Ammon's horn (tissue), 1 donor: ENCODE data around the gene RPS19BP1.
"Not testable (repeated sequence)": the region's sequence is repeated elsewhere in the genome, so short reads cannot be mapped to it uniquely, and the experiment has no call there.

Experiments used
- DNase-seq: peaks from one replicate; pipeline ENCODE4 v3.0.0-alpha.2; 2016; ENCODE audit warnings: low spot score

Gene RPS19BP1

DNA sequence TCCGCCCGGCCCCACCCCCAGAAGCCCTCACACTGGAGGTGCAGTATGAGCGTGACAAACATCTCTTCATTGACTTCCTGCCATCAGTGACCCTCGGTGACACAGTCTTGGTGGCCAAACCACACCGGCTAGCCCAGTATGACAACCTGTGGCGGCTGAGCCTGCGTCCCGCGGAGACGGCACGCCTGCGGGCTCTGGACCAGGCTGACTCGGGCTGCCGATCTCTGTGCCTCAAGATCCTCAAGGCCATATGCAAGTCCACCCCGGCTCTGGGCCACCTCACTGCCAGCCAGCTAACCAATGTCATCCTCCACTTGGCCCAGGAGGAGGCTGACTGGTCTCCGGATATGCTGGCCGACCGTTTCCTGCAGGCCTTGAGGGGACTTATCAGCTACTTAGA lies 18.8 kb downstream of the RPS19BP1 start:
- DNase-seq, result no peak

DNA sequence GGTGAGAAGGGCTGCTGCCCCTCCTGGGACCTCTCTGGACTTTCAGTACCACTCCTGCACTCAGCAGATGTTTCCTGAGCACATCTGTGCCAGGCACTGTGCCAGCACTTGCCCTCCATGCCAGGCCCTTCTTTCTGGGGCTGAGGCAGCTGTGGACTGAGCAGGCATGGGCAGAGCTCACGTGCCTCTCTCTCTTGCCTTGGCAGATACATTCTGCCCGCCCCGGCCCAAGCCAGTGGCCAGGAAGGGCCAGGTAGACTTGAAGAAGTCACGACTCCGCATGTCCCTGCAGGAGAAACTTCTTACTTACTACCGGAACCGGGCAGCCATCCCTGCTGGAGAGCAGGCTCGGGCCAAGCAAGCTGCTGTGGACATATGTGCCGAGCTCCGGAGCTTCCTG lies 20.5 kb downstream of the RPS19BP1 start:
- DNase-seq, result no peak

DNA sequence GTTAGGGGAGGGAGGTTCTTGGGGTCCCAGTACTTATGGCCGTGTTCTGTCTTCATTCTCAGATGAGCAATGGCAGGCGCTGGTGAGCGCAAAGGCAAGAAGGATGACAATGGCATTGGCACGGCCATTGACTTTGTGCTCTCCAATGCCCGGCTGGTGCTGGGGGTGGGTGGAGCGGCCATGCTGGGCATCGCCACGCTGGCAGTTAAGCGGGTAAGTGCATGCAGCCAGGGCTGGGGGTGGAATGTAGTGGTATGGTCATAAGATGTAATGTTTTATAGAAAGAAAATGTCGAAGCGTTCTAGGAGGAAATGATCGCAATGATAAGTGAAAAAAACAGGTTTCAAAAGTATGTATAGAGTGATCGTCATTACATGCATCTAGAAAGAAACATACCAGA lies 21.3 kb downstream of the RPS19BP1 start:
- DNase-seq, result no peak

DNA sequence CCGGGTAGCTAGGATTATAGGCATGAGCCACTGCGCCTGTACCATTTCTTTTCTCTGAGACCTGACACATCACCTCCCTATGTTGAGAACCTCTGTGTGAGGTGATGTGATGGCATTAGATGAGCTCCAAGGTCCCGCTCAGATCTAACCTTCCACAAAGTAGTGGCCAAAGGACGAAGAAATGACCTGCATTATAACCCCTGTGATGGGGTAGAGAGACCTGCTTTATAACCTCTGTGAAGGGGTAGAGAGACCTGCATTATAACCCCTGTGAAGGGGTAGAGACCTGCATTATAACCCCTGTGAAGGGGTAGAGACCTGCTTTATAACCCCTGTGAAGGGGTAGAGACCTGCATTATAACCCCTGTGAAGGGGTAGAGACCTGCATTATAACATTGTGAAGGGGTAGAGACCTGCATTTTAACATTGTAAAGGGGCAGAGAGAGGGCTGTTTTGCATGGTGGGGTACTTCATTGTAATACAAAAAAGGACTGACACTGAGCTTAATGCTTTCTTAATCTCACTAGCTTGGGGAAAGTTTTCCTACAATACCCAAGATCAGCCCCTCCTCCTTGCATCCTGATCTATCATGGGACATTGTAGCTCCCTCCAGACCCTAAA lies 21.9 kb downstream of the RPS19BP1 start:
- DNase-seq, result no peak

DNA sequence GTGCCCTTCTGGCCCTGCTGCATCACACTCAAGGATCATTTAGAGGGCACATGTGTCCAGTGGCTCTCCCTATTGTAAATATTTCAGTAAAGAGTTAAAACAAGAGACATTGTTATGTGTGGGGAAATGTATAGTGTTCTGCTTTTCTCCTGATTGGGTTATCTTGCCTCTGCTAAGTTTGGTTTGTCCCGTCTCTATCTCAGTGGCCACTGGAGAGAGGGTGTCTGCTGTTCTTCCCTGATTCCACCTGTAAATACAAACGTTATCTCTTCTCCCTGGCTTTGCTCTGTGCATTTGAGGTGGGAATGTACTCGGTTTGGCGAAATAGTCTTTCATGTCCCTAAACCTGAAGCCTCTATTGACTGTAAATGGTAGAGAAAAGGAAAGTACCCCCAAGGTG lies 24.2 kb downstream of the RPS19BP1 start:
- no peak for DNase-seq

DNA sequence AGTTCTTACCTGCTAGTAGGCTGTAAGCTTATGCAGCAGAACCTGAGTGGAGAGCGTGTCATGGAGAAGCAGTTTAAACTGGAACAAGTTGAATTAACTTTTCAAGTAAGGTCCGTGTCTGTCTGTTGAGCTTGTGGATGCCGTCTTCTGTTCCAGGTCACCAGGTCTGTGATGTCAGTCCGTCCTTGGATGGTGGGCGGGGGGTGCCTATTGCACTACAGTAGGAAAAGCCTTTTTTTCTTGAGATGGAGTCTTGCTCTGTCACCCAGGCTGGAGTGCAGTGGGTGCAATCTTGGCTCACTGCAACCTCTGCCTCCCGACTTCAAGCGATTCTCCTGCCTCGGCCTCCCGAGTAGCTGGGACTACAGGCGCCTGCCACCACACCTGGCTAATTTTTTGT lies 25.5 kb downstream of the RPS19BP1 start:
- DNase-seq, result not testable (repeated sequence)

DNA sequence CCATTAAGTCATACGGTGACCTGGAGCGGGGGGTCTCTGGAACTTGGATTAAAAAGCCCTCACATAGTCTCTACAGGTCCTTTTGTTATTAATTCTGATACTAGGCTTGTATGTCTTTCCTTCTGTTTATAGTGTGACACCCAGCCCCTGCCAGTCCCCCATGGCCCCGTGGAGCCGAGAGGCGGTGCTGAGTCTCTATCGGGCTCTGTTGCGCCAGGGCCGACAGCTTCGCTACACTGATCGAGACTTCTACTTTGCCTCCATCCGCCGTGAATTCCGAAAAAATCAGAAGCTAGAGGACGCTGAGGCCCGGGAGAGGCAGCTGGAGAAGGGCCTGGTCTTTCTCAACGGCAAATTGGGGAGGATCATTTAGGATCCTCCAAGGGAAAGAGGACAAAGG lies 28.5 kb downstream of the RPS19BP1 start:
- no peak for DNase-seq

DNA sequence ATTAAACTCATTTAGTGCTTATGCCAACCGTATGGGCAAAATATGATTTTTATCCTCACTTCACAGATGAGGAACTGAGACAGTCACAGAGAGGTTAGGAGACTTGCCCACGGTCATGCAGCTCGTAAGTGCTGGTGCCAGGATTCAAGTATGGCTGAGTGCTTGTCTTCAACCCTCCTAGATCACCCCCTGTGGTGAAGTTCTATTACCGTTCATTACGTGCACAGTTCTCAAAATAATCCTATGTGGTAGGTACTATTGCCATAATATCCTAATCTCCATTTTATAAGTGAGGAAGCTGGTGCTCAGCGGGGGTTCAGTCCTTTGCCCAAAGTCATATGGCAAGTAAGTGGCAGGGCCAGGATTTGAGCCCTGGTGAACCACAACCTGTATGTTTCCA lies 28.9 kb downstream of the RPS19BP1 start:
- no peak for DNase-seq

DNA sequence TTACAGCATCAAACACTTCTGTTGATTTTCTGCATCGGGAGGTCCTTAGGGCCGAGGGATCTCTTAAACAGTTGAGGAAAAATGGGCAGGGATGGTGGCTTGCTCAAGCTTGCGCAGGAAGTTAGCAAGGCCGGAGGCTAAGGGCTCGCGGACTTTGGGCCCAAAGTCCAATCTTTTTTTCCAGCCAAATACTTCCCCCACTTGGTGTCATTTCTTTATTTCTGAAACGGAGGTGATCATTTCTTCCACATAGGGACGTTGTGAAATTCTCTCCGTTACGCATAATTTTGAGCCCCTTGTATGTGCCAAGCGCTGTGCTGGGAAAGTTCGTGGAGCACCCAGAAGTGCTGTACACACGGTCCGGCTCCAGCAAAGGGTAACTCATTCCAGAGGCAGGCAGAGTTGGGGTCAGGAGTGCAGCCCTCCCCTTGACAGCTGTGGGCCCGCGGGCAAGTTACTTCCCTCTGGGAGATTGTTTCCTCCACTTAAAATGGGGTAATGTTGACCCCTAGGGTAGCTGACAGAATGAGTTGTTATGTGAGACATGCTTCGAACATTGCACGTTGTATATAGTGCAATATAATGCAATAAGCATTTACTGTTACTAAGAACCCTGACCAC lies 29.6 kb downstream of the RPS19BP1 start:
- no peak for DNase-seq

DNA sequence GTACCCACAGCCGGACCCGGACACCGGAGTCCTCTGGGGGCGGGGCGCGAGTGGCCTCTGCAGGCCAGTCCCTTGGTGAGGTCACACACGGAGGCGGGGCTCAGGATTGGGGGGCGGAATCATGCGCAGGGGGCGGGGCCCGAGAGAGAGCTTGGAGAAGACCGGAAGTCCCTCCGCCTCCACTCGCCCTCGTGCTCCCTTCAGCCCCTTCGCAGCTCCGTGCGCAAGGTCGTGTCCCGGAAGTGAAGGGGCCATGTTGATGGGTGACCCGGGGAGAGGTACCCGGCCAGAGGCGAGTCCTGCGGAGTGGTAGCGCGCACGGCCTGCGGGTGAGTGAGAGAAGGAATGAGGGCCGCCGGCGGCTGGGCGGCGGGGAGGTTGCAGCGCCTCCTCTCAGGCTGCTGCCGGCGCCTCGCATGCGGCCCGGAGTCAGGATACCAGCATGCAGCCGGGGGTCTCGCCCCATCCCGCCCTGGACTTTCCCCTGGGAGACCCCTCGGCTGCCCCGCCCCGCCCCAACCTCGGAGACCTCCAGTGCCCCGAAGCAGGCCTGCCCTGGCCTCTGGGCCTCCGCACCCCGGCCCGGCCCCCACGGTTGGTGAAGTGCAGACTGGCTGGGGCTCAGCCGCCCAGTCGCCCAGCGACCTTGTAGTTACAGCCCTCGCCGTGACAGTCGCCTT lies 30.3 kb downstream of the RPS19BP1 start, which contains the start of gene MIEF1:
Gene MIEF1, plus strand, starts transcription at position 182 of the 680 bp plus-strand sequence. CDS start 9,005 bp downstream, outside the sequence.
- peak; percentile 99 for DNase-seq

DNA sequence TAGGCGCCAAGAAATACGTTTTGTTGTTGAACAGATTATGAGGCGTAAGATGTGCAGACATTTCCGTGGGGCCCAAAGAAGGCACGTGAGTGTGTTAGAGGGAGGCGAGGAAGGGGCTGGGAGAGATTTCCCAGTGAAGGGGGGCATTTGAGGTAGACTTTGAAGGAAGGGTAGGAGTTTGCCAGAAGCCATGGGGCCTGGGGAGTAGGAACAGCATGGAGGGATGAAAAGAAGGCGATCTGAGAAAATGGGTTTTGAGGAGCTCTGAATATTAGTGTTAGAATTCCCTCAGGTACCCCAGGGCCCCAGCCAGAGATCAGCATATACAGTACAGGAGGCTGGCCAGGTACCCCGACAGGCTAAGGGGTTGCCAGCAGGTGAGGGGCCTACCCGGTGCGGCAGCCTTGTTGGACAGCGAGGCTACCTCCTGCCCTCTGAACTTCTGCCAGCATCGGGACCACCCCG lies 30.9 kb downstream of the RPS19BP1 start:
- no peak for DNase-seq

DNA sequence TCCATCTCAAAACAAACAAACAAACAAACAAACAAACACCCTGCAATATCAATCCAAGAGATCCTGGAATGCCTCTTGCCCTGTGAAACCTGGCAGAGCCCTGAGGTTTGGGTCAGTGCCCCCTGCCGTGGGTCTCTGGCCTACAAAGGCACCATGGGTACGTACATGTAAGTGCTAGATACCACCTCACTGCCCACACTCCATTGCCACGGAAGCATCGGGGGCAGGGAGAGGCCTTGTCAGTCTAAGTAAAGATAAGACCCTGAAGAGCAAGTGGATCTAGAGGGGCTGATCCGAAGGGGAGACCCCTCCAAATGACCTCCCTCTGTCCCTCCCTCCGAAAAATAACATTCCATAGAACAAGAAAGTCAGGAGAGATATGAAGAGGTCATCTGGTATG lies 32.4 kb downstream of the RPS19BP1 start:
- no peak for DNase-seq

DNA sequence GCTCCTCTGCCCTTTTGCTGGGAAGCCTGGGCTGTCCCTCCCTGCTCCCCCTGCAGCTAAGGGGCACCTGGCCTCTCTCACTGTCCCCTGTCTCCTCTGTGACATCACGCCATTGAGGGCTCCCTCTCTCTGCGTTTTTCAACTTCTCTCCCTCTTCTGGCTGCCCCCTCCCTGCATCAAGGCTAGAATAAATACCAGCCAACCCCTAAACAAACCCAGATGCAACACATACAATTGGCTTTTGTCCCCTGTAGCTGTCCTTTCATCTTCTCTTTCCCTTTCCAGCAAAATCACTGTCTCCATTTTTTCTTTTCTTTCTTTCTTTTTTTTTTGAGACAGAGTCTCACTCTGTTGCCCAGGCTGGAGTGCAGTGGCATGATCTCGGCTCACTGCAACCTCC lies 33.7 kb downstream of the RPS19BP1 start:
- peak; percentile 78 for DNase-seq

DNA sequence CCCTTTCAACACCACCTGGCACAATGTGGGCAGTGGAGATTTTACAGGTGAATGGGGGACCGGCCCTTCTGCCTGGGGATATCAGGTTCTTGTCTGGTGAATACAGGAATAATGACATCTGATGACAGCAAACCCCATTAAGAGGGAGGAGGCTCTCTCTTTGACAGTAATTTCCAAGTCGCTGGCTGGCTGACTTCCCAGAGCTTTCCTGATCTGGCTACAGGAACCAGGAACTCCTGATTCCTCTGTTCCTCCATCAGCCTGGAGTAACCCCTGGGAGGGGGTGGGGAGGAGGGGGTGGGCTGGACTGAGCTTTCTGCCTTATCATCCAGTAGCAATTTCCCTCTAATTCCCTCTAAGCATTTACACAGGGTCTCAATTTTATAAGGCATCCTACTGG lies 34.2 kb downstream of the RPS19BP1 start:
- DNase-seq, result no peak

DNA sequence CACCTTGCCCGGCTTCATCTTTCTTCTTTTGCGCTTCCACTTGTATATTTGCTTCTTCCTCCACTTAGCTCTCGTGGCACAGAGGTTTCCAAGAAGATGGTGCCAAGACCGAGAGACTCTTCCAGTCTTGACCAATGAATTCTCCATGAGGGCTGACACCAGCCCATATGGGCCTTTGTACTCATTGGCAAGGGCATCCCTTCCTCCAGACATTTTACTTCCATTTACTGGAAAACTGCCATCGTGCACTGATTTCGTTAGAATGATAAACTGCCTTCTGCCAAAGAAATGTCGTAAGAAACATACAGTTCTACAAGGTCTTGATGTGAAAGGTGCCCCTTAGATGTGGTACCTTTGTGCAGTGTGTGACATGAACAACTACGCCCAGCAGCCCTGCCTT lies 35.1 kb downstream of the RPS19BP1 start:
- no peak for DNase-seq

DNA sequence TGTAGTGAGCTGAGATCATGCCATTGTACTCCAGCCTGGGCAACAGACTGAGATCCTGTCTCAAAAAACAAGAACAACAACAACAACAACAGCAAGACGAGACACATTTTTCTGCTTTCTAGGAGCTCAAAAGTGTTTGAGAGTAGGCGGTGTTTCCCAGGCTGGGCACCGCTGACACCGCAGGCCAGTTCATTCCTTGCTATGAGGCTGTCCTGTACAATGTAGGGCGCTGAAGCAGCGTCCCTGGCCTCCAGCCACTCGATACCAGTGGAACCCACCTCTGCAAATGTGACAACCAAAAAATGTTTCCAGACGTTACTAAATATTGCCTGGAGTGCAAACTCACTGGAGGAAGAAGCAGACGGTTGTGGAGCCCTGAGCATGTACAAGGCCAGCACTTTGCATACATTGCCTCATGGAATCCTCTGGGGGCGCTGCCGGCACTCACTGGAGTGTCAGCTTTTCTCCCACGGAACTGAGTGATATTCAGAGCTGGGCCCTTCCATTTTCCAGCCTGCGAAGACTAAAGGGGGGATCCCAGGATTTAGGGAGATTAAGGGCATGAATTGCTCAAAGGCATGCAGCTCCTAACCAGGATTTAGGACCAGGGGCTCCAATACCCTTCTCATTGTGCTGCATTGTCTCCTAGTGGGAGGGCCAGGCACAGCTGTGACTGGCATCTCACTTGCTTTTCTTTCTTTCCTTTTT lies 36.3 kb downstream of the RPS19BP1 start:
- DNase-seq, result peak; percentile 93

DNA sequence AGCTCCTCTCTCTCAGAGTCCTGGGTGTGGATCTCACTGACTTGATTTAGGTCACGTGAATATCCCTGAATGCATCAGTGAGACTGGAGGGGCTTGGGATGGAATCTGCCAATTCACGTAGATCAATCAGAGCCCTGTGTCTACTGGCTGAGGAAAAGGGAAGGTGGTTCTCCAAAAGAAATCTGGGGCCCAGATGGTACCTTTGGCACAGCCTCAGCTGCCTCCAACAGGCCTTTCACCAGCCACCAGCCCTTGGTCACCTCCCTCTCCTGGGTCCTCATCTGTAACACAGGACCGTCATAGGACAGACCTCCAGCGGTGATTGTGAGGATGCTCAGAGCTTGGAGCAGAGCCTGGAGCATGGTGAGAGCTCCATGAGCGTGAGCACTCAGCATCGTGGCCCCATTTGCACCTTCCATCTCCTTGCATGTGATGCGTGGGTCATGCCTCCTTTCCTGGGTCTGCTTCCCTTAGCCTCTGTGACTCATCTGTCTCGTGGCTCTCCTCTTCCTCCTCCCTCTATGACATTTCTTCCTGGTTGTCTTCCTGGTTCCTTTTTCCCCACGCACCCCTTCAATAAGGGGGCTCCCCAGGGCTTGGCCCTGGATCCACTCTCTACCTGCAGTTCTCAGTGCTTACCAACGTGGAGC lies 38.0 kb downstream of the RPS19BP1 start:
- DNase-seq, result no peak

DNA sequence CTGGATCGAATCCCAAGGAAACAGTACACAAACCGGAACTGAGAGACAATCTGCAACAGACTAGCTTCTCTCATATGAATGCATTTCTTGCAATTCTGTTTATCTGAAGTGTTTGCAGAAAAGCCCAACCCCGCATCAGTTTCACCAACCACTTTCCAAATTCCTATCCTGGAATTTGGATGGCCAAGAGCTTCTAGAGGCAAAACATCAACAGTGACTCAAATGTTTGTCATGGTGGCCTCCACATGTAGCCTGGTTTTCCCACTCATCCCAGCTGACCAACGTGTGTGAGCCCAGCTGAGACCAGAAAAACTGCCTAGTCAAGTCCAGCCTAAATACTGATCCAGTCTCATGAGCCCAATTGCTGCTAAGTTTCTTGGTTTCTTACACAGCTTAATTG lies 38.8 kb downstream of the RPS19BP1 start:
- DNase-seq, result no peak

DNA sequence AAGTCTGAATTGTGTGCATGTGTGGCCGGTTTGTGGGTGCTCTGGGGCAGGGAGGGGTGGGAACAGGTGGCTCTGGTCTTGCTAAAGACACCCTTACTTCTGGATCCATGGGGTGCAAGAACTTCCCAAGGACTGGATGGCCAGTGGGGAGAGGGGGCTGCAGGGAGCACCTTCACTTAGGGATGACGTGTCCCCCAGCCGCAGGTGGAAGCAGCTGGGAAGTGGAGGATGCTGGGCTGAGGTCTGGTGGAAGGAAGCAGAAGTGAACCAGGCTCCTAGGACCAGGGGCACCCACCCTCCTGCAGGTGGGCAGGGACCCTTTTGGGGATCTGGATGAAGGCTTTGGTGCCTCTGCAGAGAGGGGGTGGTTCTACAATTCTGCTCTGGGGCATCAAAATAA lies 40.4 kb downstream of the RPS19BP1 start:
- no peak for DNase-seq

DNA sequence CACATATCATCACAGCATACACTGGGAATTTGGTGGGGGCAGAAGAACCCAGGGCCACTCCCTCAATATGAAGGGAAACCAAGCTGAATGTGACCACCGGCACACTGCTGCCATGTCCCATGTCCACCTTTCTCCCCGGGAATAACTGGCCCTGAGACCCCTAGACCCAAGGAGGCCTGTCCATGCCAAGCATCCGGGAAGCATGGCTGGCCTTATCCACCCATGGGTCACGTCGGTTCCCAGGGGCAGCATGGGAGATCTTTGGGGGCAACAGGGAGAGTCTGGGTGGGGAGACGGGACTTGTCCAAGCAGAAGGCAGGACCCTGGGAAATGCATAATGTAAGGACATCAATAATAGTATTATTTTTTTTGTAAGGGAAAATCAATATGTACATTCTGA lies 40.9 kb downstream of the RPS19BP1 start:
- DNase-seq, result no peak

DNA sequence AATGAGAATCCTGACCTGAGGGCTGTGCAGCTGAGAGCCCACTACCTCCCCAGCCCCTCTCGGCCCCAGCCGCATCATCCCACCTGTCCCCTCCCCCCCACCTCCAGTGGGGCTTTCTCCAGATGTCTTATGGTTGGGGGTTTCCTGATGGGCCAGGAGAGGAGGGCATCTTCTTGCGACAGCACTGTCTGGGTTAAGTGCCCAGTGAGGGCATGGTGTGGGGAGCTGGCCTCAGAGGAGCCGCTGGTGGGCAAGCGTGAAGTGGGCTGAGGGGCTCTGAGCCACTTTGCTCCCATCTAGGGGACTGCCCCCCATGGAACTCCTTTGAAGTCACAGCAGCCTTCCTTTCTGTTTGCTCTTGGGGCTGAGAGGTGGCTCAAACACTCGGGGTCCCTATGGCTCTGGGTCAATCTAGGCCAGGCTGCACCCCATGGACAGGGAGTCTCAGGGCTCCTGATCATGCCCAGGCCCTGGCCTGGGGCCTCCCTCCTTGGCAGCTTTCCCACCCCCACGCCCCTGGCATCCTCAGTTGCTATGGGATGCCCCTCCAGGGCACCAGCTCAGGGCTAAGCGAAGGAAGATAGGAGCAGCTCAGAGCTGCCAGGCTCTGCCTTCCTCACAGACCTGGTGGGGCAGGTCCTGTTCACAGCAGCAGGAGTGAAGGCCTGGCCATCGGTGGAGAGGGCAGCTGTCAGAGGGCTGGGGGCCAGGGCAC lies 41.4 kb downstream of the RPS19BP1 start:
- DNase-seq, result no peak
